ENCODE data around the gene KCNF1.

KCNF1 gene

DNA sequence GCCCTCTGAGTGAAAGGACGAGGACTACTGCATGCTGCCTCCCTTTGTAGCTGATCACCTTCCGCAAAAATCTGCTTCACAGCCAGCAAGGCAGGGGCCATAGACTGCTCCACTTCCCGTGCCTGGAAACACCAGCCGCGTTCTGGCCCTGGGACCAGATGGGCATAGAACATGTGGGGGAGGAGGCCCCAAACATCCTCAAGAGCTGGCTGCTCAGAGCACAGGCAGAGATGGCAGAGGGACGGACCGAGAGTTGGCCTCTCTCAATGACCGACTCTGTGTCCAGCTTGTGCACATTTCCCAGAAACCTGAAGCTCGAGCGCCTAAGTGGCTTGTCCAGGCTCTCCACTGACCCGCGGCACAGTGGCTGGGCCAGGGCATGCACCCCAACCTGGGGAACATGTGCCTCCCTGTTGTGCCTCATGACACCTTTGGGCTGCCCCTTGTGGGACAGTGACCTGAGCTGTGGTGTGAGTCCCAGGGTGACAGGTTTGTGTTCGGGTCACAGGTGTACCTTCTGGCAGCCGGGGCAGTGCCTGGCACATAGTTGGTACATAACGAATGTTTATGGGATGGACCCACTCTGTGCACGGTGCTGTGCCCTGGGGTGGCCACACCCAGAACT lies 9.1 kb downstream of the KCNF1 start:
- DNase-seq (ENCODE audit: low spot score), result no peak

DNA sequence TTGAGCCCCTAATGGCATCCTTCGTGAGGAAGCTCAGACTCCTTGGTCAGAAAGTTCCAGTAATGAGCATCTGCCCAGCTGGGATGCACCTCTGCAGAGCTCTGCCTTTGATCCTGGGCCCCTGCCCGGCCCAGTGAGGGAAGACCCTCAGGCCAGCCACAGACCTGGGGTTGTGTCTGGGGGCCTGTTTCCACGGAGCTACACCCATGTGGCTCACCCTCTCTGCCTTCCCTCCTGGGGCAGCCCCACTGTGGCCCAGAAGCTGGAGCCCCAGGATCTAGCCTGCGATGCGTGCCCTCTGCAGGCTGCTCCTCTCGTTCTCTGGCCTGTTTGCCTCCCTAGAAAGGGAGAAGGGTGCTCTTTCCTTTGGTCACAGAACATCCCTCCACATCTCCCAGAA lies 9.8 kb downstream of the KCNF1 start:
- no peak for DNase-seq (ENCODE audit: low spot score)

DNA sequence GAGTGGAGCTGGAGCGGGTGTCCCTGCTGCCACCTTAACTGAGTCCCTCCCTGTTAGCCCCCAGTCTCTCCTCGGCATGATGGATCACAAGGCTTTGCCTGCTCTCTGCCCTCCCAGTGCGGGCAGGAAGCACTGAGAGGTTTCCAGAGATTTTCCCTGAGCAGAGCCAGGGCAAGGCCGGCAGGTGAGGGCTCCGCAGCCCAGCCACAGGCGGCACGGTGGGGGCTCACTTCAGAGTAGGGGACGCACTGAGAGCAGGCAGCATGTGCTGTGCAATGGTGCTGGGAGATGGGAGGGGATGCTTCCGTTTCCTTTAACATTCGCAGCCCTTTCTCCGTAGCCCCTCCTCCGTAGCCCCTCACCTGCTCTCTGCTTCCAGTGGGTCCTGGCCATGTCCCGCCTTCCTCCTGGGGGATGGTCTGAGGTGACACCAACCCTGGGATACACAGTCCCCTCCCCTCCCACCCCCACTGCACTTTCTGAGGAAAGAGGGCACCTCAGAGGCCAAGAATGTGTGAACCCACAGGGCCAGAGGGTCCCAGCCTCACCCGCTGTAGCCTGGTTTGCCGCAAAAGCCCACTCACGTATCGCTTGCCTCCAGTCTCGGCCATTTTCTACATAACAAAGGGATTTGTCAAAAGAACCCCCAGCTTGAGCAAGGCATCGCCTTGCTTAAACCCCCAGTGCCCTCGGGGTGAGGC lies 10.7 kb downstream of the KCNF1 start:
- no peak for DNase-seq (ENCODE audit: low spot score)

DNA sequence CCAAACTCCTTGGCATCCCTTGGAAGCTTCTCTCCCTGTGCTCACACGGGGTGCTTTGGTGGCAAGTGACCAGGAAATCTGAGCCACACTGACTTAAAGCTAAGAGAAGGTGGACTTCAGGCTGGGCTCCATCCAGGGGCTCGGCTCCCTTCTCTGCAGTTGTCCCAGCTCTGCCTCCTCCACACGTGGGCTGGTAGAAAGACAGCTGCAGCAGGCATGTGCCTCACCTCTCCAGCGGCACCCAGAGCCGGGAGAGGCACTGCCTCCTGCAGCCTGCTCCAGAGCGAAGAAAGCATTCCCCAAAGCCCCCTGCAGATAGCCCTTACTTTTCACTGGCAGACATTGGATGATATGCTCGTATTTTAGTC lies 11.3 kb downstream of the KCNF1 start:
- no peak for DNase-seq (ENCODE audit: low spot score)

DNA sequence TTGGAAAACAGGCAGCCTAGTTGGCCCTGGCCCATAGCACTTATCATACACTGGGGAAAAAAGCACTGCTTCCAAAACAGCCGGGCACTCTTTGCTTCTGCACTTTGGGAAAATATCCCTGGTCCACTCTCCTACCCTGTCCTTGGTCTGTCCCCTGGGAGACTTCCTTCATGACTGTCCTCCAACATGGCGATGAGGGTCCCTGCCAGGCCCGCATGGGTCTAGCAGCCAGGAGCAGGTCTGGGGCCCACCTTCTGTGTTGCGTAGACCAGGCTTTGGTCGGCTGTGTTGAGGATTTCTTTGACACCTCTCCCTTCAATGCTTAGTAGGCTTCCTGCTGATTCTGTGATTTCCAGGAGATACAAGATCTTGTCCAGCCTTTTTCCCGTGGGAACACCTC lies 12.2 kb downstream of the KCNF1 start:
- DNase-seq (ENCODE audit: low spot score), result no peak

DNA sequence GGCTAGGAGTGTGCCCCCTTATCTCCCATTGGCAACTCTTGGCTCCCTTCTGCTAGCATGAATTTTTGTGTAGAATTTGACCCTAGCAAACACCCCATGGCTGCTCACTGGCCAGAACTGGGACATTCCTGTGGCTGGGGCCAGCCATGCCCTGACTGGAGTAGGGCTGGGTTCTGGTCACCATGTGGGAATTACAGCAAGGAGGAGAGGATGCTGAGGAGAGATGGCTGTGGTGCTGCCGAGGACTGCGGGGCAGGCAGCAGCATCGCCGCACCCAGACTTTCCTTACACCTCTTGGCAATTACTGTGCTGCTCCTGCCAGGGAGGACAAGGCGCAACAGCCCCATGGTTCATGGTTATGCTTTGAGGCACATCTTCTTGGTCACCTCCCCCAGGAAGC lies 12.7 kb downstream of the KCNF1 start:
- DNase-seq (ENCODE audit: low spot score), result no peak

DNA sequence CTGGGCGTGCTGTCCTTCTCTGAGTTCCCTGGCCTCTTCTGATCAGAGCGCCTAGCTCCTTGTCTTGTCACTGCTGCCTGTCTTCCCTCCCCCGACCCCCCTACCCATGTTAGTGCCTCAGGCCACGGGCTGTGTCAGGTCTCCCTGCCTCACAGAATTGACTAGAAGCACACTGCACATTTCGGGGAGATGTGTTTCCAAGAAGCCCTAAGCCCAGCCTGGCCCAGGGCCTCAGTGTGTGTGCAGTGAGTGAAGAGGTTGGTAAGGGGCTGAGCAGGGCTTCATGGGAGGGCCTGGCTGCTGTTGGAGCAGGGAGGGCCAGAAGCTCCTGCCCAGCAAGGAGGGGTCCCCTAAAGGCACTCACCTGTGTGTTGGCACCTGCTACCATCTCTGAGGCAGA lies 13.1 kb downstream of the KCNF1 start:
- no peak for DNase-seq (ENCODE audit: low spot score)

DNA sequence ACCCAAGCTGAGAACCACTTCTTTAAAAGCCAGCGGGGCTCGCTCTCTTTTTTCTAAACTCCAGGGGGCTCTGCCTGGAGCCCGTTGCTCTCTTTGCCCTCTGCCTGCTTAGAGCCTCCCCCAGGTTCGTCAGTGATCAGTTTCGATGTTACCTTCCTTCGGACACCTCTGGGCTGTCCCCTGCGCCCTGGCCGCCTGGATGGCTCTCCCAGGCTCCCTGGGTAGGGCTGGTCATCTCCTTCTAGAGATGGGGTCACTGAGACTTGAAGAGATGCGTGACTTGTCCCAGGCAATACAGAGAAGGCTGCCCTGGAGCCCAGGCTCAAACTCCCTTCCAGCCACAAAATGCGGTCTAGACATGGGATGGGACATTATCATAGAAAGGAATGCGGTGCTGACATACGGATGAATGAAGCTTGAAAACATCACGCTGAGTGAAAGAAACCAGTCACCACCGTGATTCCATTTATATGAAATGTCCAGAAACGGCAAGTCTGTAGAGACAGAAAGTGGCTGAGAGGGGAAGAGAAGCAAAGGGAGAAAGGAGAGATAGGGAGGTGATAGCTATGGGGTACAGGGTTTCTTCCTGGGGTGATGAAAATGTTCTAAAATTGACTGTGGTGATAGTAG lies 14.6 kb downstream of the KCNF1 start:
- no peak for DNase-seq (ENCODE audit: low spot score)

DNA sequence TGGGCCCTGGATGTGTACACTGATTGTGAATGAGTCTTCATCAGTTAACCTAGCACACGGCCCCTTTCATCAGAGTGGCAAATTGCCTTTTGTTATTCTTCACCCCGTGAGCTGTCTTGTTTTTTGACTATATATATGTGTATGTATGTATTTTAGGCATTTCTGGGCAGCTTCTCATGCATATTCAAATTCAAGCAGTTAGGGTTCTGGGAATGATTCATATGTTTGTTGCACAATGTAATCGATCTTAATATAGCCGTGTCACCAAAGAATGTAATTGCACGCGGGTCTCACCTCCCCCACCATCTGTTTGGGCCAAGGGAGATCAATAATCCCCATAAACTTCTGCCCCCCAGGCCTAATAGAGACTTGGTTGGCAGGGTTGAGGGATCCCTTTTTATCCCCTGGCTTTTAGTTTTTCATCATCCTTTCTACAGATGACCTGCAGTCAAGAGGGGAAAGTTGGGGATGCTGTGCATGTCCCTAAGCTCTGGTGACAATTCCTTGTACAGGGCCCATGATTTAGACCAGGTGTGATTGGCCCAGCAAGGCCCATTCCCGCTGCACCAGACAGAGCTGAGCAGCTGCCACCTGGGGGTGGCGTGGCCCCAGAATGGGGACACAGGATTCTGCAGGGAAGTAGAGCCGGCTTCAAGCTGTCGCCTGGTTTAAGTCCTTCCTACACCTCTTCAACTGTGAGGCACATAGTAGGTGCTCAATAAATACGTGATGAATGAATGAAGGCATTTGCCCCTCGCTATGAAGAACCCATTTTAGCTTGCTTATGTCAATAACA lies 19.2 kb downstream of the KCNF1 start:
- no peak for DNase-seq (ENCODE audit: low spot score)

DNA sequence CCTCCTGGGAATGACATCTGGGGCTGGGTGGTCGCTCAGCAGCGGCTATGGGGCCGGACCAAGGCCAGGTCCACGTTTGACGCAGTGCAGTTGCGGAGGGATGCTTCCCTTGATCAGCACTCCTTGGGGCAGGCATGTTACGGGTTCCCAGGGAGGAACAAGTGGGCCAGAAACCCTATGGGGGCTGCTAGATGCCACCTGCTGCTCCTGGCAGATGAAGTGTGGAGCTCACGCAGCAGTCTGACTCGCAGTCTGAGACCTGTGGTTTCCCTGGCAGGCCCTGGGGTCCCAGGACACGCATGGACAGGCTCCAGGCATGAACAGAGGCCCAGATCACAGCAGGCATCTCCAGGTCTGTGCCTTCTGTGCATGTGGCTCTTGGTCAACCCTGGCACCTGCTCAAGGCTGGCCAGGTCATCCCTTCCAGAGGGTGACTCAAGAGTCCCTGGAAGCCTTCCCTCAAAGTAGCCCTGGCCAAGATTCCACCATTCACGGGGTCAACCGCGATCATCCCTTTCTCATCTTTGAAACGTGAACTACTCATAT lies 20.0 kb downstream of the KCNF1 start:
- DNase-seq (ENCODE audit: low spot score), result no peak

DNA sequence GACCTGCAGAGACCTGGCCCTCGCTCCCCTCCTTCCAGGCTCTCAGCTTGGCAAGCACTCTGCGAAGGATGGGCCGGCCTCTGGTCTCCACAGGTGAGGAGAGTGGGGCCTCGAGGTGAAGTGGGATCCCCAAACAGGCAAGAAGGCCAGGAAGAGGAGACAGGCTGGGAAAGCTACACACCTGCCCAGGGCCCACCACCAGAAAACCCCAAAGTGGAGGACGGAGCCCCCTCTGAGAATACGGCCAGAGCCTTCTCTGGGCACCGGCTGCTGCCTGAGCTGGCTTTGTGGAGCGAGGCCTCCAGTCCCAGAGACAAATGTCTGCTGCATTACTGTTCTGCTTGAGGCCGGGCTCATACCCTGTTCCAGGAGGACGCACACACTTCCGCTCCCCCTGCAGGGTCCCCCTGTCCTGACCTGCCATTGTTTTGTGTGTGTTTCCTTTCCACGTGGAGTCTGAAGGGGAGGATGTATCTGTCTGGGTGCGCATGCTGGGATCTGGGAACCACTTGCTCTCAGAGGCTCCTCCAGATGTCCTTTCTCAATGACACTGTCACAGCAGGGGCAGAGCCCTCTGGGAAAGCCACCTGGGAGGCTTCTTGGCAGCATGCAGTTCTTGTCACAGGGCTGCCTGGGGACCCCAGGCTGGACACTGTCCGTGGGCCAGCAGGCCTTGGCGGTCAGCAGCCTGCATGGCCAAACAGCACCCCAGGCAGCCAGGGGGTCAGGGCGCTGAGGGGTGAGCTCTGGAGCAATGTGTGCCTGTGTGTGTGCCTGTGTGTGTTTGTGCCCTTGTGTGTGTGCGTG lies 20.8 kb downstream of the KCNF1 start:
- no peak for DNase-seq (ENCODE audit: low spot score)

DNA sequence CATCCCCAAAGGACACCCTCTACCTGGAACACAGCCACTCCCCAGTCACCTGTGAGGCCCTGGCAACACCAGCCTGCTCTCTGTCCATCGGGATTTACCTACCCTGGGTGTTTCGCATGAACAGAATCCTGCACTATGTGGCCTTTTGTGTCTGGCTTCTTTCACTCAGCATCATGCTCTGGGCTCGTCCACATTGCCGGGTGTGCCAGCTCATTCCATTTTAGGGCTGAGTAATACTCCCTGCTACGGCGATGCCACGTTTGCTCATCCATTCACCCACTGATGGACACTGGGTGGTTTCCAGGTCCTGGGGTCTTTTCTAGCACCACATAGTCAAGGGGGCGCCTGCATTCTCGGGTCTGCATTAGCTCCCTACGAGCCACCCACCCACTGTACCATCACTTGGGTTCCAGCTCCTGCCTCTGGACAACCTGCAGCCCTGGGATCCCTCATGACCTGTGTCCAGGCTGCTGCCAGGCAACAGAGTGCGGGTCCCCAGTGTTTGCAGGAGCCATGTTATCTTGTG lies 22.0 kb downstream of the KCNF1 start:
- DNase-seq (ENCODE audit: low spot score), result no peak

DNA sequence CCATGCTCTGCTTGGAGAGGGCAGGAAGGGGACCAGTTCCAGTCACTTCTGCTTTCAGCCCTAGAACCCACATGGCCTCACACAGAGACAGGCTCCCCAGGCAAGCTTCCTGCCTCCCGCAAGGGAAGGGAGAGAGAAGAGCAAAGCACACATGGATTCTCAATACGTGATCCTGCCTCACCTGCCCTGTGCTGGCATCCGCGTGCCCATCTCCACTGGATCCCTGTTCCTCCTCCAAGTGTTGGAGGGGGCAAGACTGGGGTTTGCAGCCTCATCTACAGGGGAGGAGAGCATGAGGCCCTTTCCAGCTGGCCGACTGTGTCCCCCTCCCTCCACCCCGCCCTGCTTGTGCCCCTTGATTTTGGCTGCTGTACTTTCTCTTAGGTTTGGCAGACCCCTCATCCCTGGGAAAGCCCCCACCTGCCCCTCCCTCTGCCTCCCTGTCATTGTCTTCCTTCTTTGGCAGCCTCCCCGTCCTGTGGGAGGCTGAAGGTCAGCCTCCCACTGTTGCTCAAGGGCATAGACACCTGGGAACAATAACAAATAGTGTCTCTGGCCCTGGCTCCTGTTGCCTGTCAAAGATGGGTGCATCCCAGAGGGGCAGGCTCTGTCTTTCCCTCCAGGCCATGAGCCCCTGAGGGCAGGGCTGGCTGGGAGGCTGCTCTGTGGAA lies 22.7 kb downstream of the KCNF1 start:
- DNase-seq (ENCODE audit: low spot score), result no peak

DNA sequence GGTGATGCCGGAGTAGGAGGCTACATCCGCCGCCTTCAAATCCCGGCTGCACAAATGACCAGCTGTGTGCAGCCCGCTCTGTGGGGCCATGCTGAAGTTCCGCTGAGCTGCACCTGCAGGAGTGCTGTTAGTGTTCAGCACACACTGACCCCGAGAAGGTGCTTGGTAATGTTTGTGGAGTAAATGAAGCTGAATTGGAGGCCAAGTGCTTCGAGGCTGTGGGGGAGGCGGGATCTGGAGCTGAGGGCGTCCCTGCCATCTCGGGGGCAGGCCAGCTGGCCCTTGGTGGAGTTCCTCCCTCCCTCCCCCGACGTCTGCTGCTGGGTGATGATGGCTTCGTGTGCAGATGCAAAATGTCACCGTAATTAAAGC lies 23.2 kb downstream of the KCNF1 start:
- DNase-seq (ENCODE audit: low spot score), result no peak

DNA sequence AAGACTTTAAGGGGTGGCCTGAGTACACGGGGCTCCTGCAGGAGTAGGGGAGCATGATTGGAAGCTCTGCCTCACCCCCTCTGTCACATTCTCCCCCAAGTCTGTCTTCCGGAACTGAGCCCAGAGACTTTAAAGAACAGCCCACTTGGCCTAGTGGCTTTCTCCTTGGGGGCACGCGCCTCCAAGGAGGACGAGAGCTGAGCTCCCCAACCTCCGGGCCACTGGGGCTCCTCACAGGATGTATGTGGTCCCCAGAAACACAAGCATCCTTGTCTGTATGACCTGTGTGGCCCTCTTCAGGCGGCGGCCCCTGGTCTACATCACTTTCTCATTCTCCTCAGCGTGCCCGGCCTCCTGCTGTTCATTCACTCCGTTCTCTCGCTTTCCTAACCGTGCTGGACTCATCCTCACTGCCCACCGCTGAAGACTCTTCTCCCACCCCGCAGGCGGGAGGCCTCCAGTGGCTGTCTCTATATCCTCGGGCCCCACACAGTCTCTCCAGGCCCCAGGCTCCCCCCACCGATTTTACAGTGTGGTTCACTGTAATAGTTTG lies 23.7 kb downstream of the KCNF1 start:
- DNase-seq (ENCODE audit: low spot score), result no peak

DNA sequence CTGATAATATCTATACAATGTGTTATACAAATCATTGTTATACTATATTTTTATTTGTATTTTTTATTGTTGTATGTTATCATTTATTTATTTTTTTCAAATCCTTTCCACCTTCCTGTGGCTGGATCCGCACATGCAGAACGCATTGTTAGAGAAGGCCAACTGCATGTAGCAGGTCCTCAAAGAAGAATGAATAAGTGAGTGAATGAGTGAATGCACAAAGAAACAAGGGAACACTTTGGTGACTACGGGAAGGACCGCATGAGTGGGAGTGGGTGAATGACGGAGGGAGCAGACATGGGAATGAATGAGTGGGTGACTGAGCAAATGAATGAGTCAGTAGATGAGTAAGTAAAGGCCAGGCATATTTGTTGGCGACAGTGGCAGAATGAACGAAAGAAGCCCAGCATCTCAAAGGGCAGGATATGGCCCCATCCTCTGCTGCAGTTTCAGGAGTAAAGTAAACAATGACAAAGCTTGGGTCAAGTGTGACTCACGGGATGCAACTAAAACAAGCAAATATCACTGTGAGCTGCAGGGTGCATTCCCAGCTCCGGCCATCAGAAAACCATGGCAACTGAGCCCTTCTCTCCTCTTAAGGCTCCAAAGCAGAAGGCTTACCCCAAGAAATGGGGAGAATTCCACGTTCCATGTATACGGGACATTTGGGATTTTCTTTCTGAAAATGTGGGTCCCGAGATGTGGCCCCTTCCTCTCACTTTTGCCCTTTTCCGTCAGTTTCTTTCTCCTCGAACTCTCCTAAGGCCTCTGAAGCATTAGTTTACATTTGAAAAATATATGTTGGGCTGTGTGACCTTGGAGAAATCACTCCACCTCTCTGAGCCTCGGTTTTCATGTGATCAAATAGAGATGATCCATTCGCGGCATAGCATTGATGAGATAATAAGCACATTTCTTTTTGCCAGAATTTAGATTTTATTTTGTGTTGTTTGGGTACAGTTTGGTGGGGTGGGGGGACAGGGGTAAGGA lies 24.5 kb downstream of the KCNF1 start:
- no peak for DNase-seq (ENCODE audit: low spot score)

DNA sequence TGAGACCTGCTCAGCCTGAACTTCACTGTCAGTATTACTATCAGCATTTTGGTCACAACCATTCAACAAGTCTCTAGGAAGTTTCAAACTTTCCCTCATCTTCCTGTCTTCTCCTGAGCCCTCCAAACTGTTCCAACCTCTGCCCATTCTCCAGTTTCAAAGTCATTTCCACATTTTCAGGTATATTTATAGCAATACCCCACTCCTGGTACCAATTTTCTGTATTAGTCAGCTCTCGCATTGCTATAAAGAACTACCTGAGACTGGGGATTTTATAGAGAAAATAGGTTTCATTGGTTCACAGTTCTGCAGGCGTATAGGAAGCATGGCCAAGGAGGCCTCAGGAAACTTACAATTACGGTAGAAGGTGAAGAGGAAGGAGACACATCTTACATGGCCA lies 27.3 kb downstream of the KCNF1 start:
- DNase-seq (ENCODE audit: low spot score), result no peak

DNA sequence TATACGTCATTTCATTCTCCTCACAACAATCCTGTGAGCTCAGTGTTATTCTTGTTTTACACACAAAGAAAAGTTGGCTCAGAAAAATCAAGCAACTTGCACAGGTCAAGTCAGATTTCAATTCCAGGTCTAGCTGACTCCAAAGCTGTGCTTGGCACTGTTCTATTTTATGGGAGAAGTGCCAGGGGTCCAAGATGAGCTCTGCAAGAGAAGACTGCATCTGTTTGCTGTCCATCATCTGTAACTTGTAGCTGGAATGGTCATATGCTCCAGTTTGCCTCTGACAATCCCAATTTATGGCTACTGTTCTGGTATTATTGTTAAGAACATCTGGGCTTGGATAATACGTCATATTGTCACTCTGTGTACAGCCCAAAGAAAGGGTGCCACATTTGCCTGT lies 28.9 kb downstream of the KCNF1 start:
- DNase-seq (ENCODE audit: low spot score), result no peak

DNA sequence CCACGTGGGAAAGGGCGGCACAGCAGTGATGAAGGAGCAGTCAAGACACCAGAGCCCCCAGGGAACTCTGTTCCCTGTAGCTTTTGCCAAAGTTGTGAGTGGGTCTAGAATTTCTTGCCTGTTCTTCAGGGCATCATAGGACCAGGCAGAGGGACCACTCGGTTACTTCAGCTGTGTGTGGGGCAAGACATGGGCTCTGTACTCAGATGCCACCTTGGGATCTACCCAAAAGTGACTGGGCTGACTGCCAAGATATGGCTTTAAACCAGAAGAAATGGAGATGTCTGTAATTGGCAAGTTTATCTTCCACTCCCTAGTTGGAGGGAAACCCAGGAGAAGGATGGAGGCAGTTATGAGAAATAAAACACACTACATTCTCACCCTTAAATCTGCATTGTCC lies 29.6 kb downstream of the KCNF1 start:
- DNase-seq (ENCODE audit: low spot score), result no peak
